ENCODE data around the gene ST6GALNAC6. TPM values are rescaled to one million over a fixed set of nuclear protein-coding genes. Genes with fewer than 3 reads are reported as not detected.
"Not testable (repeated sequence)": the region's sequence is repeated elsewhere in the genome, so short reads cannot be mapped to it uniquely, and the experiment has no call there.

ST6GALNAC6 gene
- total and polyA plus RNA-seq, 2 of the 4 experiments (the other 2 are of a cell fraction), result 35.7 to 48.6 TPM

GRCh38 chr9:127846443-127847177, 52.8 kb downstream of the ST6GALNAC6 start (continued):
- TF ChIP-seq MXI1 (IDR thresholded peaks at IDR 0.05; ENCODE audit: borderline replicate concordance, low read depth, low read length) (no peak), FOS (IDR thresholded peaks at IDR 0.05; ENCODE audit: low read depth, low read length) (no peak)

- H4K5ac ChIP-seq (ENCODE audit: low read depth, low read length); POLR2A ChIA-PET (ENCODE audit: unreplicated experiment); H2AFZ ChIP-seq (replicated peaks; ENCODE audit: low read length, poor library complexity); CTCF ChIA-PET; dilution Hi-C loops (cut with HindIII; ENCODE audit: low sequenced_read_pairs, unreplicated experiment); ATAC-seq (ENCODE audit: low read depth); H3K27me3 ChIP-seq (ENCODE audit: control insufficient read depth, insufficient read depth, low read length); H3K4me3 ChIP-seq (ENCODE audit: insufficient read depth, low read depth, low read length); H3K18ac ChIP-seq (ENCODE audit: low read depth, low read length); H3K9me3 ChIP-seq (ENCODE audit: control insufficient read depth, insufficient read depth, low read length); H4K20me1 ChIP-seq (ENCODE audit: insufficient read depth, low read length); H3K27ac ChIP-seq (ENCODE audit: insufficient read depth, low read length); H3K9ac ChIP-seq (ENCODE audit: low read depth, low read length); H3K56ac ChIP-seq (ENCODE audit: extremely low read depth, insufficient read depth, low read length); BruUV-seq (replicated peaks); H2AK9ac ChIP-seq (replicated peaks; ENCODE audit: low read depth, low read length, poor library complexity); H3K4me2 ChIP-seq (ENCODE audit: low read depth, low read length); in situ Hi-C loops (cut with MboI; ENCODE audit: low sequenced_read_pairs); DNase-seq; intact Hi-C loops (cut with micrococcal nuclease): not testable (repeated sequence)
- peak overlapping the region; percentile 43; the same call in 1 of the 3 replicates for H2BK15ac ChIP-seq (ENCODE audit: low read depth, low read length)
- H2BK120ac ChIP-seq (ENCODE audit: low read depth, low read length), result peak overlapping the region; percentile 80
- peak overlapping the region; percentile 89 for H3K4ac ChIP-seq (ENCODE audit: low read depth, low read length)
- H3K23ac ChIP-seq (ENCODE audit: low read depth, low read length), result peak overlapping the region; percentile 48; the same call in 1 of the 2 replicates
- H2AK5ac ChIP-seq (ENCODE audit: low read depth, low read length), result peak overlapping the region; percentile 65; the same call in 1 of the 2 replicates
- peak overlapping the region; percentile 75 to 87; a peak in 2 of 4 replicates for H4K8ac ChIP-seq (ENCODE audit: low read depth in 2 of 2, low read length in 2 of 2)
- peak overlapping the region; percentile 79; the same call in 1 of the 2 replicates for H3K14ac ChIP-seq (replicated peaks; ENCODE audit: low read depth, low read length)
- 91% methylated on average over 4 of the region's 4 CpGs; no CpG with 5 or more reads in 1 of the 2 experiments for WGBS, 2 experiments (ENCODE audit: extremely low coverage in 2 of 2, insufficient read length in 1 of 2)
- peak overlapping the region; percentile 43 for H2BK5ac ChIP-seq (ENCODE audit: low read depth, low read length, poor library complexity, severe bottlenecking)
- peaks cover 16% of the 10 kb centered on the region for H3K4me1 ChIP-seq (ENCODE audit: control insufficient read depth, insufficient read depth, low read length)
- H3K36me3 ChIP-seq (ENCODE audit: control insufficient read depth, insufficient read depth, low read length), result peaks cover 32% of the 10 kb centered on the region
- H3K9me1 ChIP-seq (ENCODE audit: insufficient read depth, low read length), result peaks cover 13% of the 10 kb centered on the region
- peaks cover 40 to 79% of the 10 kb centered on the region in 2 experiments for H3K79me1 ChIP-seq (ENCODE audit: low read depth in 1 of 2, low read length in 2 of 2)
- peak overlapping the region; percentile 59; the same call in 1 of the 2 replicates for H2BK20ac ChIP-seq (ENCODE audit: low read depth, low read length)
- H4K91ac ChIP-seq (ENCODE audit: insufficient read depth, low read depth, low read length), result peak overlapping the region; percentile 74
Observed at GRCh38 chr9:127845619-127846018, 53.8 kb downstream of the ST6GALNAC6 start.

Measured in IMR-90 (cell line).